Activated T-helper 1 cell treated with anti-CD3 and anti-CD28 coated beads, Interleukin-12 subunit alpha, Interleukin-12 subunit beta, Interleukin-2, Interleukin-4 antibody, amounts not matched to agents 30 ng/mL and 10 ng/mL and 1 ng/mL, durations not matched to agents 14 hours and 24 hours and 36 hours (primary cell): ENCODE data around the gene ITFG1. TPM values are rescaled to one million over a fixed set of nuclear protein-coding genes. Genes with fewer than 3 reads are reported as not detected.
A peak's percentile ranks its signal among the peaks of the same experiment; 100 is the strongest.
"Not testable (repeated sequence)": the region's sequence is repeated elsewhere in the genome, so short reads cannot be mapped to it uniquely, and the experiment has no call there.

Source experiments
- DNase-seq: peaks from one replicate; pipeline ENCODE4 v3.0.0; 2021; ENCODE audit warnings: low spot score
- H3K27ac Mint-ChIP-seq: one replicate; pipeline ENCODE4 v1.8.0; 2021; ENCODE audit warnings: mild to moderate bottlenecking, mixed read lengths
- H3K27me3 Mint-ChIP-seq: one replicate; pipeline ENCODE4 v1.8.0; 2022; ENCODE audit warnings: mild to moderate bottlenecking, moderate library complexity, mixed read lengths; ENCODE audit not compliant: insufficient read depth
- H3K36me3 Mint-ChIP-seq: one replicate; pipeline ENCODE4 v1.8.0; 2021; ENCODE audit warnings: low read depth, mixed read lengths
- H3K4me1 Mint-ChIP-seq: one replicate; pipeline ENCODE4 v1.8.0; 2021; ENCODE audit warnings: low read depth, mixed read lengths
- H3K4me3 Mint-ChIP-seq: one replicate; pipeline ENCODE4 v1.8.0; 2021; ENCODE audit warnings: mild to moderate bottlenecking, moderate library complexity, mixed read lengths
- H3K9me3 Mint-ChIP-seq: one replicate; pipeline ENCODE4 v1.8.0; 2021; ENCODE audit warnings: mixed read lengths
- intact Hi-C: fragments of 100-400 bp; cut with micrococcal nuclease; formaldehyde crosslinking; loops from one replicate; pipeline ENCODE4 v1.15.1; 2024
- total RNA-seq: library from RNA; stranded (reverse); gene quantifications from 2 replicates; pipeline ENCODE4 v1.2.3, GENCODE V29; 2022

Gene ITFG1
- total RNA-seq, 1 donor from 2014 or later: 25.4 TPM

- not testable (repeated sequence) for H3K4me3 Mint-ChIP-seq, H3K9me3 Mint-ChIP-seq, DNase-seq, H3K27me3 Mint-ChIP-seq, H3K27ac Mint-ChIP-seq
- intact Hi-C loops: loop anchor here (10.0 kb wide), 2 partner anchors 523 to 673 kb away; no protein-coding TSS in a partner anchor
- Mint-ChIP-seq H3K4me1 (peaks cover 20% of the 10 kb centered on the region), H3K36me3 (peaks cover 11% of the 10 kb centered on the region)
Measured at GRCh38 chr16:47468070-47468689, 7.3 kb upstream of the ITFG1 start.

DNA sequence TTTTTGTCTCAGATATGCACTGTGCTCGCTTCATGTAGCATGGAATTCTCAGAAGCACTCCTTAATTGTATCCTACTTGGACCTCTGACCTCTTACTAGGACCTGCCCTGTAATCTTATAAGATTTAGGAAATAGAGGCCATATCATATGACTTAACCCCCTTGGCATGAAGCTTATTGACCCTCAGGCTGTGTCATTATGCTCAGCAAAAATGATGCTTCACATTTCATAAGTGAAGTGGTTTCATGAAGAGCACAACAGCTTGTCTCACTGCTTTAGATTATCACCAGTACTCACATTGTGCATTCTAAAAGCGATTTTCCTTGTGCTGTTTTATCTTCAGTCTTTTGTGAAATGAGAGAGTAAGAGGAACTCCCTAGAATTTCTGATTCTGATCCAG lies 6.6 kb upstream of the ITFG1 start:
- Mint-ChIP-seq H3K9me3 (no peaks in the 10 kb centered on the region), H3K4me3 (no peak overlapping the region), H3K36me3 (peaks cover 11% of the 10 kb centered on the region), H3K27ac (no peak overlapping the region), H3K27me3 (no peaks in the 10 kb centered on the region), H3K4me1 (peaks cover 27% of the 10 kb centered on the region)
- DNase-seq: no peak
- intact Hi-C loops: loop anchor here (10.0 kb wide), 2 partner anchors 523 to 673 kb away; no protein-coding TSS in a partner anchor

DNA sequence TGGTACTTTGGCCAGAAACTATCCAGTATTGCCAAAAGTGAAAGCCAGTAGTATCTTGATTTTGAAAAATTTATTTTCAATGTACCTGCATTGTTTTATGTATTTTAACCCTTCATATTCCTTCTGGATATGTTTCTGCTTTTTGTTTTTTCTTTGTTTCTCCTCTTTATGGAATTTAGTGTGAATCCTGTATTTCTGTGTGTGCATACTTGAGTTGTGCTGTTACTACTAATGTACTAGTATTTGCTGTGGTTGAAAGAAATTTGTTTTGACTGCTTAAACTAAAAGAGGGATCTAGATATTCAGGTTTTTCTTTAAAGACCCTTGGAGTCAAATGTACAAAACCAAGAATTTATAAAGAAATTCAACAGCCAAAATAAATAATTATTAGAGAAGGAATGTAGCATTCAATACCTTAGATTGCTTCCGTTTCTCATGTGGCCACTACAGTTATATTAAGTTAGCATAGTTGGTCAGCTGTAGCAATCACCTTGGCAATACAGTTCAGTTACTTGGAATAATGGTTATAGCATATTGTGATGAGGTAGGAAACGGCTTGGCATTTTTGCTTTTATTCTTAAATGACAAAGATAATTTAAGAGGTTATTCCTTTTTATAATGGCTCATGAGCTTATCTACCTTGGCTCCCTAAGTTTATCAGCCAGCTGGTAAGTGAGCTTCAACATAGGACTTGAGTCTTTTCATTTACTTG lies 5.2 kb upstream of the ITFG1 start:
- H3K36me3 Mint-ChIP-seq: peaks cover 14% of the 10 kb centered on the region

GRCh38 chr16:47463771-47464624 lies 3.1 kb upstream of the ITFG1 start:
- intact Hi-C loops: loop anchor here (5.0 to 10.0 kb wide), 4 partner anchors 268 to 778 kb away; partner anchors contain the start of gene LONP2
- Mint-ChIP-seq H3K4me1 (peaks cover 52% of the 10 kb centered on the region), H3K36me3 (peaks cover 18% of the 10 kb centered on the region), H3K4me3 (no peak overlapping the region), H3K27ac (no peak overlapping the region), H3K9me3 (no peaks in the 10 kb centered on the region), H3K27me3 (no peaks in the 10 kb centered on the region)
- DNase-seq: no peak

More for the DNA sequence above, 5.2 kb upstream of the ITFG1 start:
- intact Hi-C loops: loop anchor here (10.0 kb wide), 2 partner anchors 521 to 671 kb away; no protein-coding TSS in a partner anchor
- Mint-ChIP-seq H3K27ac (no peak overlapping the region), H3K9me3 (no peaks in the 10 kb centered on the region), H3K4me3 (no peak overlapping the region), H3K27me3 (no peaks in the 10 kb centered on the region), H3K4me1 (peaks cover 36% of the 10 kb centered on the region)
- no peak for DNase-seq

GRCh38 chr16:47461598-47462266 lies 869 bp upstream of the ITFG1 start:
- intact Hi-C loops: loop anchor here (1.0 to 10.0 kb wide), 11 partner anchors 113 to 1150 kb away; partner anchors contain the start of genes DNAJA2, LONP2 and SHCBP1
- peak overlapping the region; percentile 90 for H3K4me3 Mint-ChIP-seq
- peak overlapping the region; percentile 90 for H3K27ac Mint-ChIP-seq
- H3K27me3 Mint-ChIP-seq: no peaks in the 10 kb centered on the region
- H3K36me3 Mint-ChIP-seq: peaks cover 26% of the 10 kb centered on the region
- no peaks in the 10 kb centered on the region for H3K9me3 Mint-ChIP-seq
- H3K4me1 Mint-ChIP-seq: peaks cover 53% of the 10 kb centered on the region
- DNase-seq: no peak

GRCh38 chr16:47460359-47460710 lies 528 bp downstream of the ITFG1 start:
- H3K27ac Mint-ChIP-seq: peak overlapping the region; percentile 97
- H3K36me3 Mint-ChIP-seq: peaks cover 30% of the 10 kb centered on the region
- H3K9me3 Mint-ChIP-seq: no peaks in the 10 kb centered on the region
- peaks cover 45% of the 10 kb centered on the region for H3K4me1 Mint-ChIP-seq
- intact Hi-C loops: loop anchor here (2.0 to 10.0 kb wide), 5 partner anchors 272 to 782 kb away; partner anchors contain the start of gene LONP2
- H3K27me3 Mint-ChIP-seq: no peaks in the 10 kb centered on the region
- peak overlapping the region; percentile 90 for H3K4me3 Mint-ChIP-seq
- no peak for DNase-seq

DNA sequence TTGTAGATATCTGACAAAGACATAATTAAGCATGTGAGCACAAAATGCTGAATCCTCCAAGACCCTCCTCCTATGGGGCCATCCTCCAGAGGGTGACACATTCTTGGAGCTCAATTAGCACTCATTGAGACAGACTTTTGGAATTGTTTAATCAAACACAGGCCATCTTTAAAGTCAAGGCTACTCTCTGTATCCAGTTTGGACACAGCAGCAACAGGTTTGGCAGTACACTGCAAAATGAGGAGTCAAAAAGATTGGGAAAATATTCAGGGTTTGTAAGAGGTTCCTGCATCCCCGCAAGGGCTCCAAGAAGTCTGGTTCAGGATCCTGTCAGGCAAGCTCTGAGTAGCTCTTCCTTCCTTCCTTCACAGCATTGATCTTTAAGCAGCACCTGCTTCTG lies 1.3 kb downstream of the ITFG1 start:
- no peaks in the 10 kb centered on the region for H3K9me3 Mint-ChIP-seq
- peak overlapping the region; percentile 97 for H3K27ac Mint-ChIP-seq
- intact Hi-C loops: loop anchor here (2.0 to 10.0 kb wide), 5 partner anchors 273 to 783 kb away; partner anchors contain the start of gene LONP2
- DNase-seq: no peak
- H3K36me3 Mint-ChIP-seq: peaks cover 33% of the 10 kb centered on the region
- H3K4me3 Mint-ChIP-seq: peak overlapping the region; percentile 90
- no peaks in the 10 kb centered on the region for H3K27me3 Mint-ChIP-seq
- peaks cover 47% of the 10 kb centered on the region for H3K4me1 Mint-ChIP-seq

DNA sequence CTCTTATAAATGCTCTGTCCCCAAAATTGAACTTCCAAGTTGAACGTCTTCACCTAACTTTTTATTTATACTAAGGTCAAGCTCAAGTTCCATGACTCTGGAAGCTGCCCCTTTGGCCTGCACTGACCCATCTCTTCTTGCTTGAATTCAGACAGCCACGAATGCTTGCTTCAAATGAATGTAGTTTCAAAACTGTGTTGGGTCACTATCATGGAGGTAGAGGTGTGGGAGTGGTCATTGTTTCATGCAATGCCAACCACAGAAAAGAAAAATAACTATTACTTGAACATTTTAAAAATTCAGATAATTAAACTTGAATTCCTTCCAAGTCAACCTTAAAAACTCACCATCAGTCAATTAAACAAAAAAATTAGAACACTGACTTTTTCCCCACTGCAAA lies 2.5 kb downstream of the ITFG1 start:
- intact Hi-C loops: no loop called here
- H3K27me3 Mint-ChIP-seq: no peaks in the 10 kb centered on the region
- H3K27ac Mint-ChIP-seq: no peak overlapping the region
- no peaks in the 10 kb centered on the region for H3K9me3 Mint-ChIP-seq
- no peak overlapping the region for H3K4me3 Mint-ChIP-seq
- H3K4me1 Mint-ChIP-seq: peaks cover 40% of the 10 kb centered on the region
- H3K36me3 Mint-ChIP-seq: peaks cover 31% of the 10 kb centered on the region
- no peak for DNase-seq

DNA sequence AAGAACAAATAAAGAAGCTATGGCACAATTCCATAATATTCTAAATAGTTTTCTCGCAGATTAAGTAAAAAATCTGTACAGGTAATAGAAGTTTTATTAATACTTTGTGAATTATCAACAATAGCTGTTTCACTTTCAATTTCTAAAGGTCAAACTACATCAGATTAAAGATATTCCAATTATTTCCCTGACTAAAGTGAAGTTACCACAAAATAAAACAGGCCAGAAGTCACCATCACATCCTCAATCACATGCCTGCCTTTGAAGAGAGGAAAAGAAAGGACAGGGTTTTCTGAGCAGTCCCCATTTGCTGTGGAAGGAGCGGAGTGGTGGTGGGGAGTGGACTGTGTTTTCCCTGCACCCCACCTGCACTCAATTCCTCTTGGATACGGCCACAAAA lies 11.1 kb downstream of the ITFG1 start:
- Mint-ChIP-seq H3K27ac (no peak overlapping the region), H3K4me3 (no peak overlapping the region), H3K36me3 (peaks cover 24% of the 10 kb centered on the region), H3K27me3 (no peaks in the 10 kb centered on the region), H3K9me3 (no peaks in the 10 kb centered on the region), H3K4me1 (no peaks in the 10 kb centered on the region)
- intact Hi-C loops: no loop called here
- no peak for DNase-seq

DNA sequence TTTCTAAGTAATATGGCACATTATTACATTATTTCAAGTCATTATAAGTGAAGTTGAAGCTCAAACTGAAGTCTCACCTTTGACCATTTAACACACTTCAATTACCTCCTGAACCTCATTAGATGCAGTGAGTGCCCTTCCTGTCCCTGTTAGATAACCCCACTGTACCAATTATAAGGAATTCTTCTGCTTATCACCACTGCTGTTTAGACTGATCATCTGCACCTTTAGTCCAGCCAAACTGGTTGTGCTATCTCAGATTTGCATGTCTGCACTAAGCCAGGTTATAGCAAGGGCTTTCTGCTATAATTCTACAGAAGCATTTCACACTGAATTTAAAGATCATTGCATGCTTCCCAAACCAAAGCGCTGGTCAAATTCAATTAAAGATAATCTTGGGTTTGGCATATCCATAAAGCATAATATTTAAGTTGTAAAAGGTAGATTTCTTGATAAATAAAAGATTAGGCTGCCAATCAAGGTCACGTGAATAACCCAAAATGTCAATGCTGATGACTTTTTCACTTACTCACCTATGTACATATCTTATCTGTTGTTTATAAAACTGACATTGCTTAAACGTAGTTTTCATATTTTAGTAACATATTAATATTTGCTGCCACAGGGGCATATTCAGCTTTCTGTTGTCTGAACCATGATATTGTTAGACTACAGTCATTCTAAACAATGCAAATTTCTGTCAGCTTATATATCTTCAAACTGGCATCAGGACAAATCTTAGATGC lies 11.9 kb downstream of the ITFG1 start:
- H3K4me3 Mint-ChIP-seq: no peak overlapping the region
- no peak overlapping the region for H3K27ac Mint-ChIP-seq
- no peaks in the 10 kb centered on the region for H3K4me1 Mint-ChIP-seq
- intact Hi-C loops: no loop called here
- DNase-seq: no peak
- H3K36me3 Mint-ChIP-seq: peaks cover 26% of the 10 kb centered on the region
- no peaks in the 10 kb centered on the region for H3K9me3 Mint-ChIP-seq
- no peaks in the 10 kb centered on the region for H3K27me3 Mint-ChIP-seq

DNA sequence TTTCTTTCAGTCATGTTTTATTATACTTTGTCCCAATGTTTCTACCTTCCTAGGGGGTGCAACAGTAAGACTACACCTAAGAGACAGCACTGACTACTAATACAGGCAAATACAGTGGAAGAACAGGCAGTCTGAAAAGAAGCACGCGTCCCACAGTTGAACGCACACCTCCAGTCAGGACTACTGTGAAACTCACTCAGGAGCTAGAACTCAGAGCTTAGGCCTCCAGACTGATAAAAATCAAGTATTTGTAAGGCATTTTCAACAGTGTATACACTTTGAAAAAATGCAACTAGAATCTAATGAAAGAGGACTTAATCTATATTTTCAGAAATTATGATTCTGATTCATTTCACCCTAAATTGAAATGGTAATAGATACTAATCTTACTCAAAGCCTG lies 14.4 kb downstream of the ITFG1 start:
- Mint-ChIP-seq H3K4me3 (no peak overlapping the region), H3K4me1 (no peaks in the 10 kb centered on the region), H3K27me3 (no peaks in the 10 kb centered on the region), H3K9me3 (peaks cover 11% of the 10 kb centered on the region), H3K27ac (no peak overlapping the region), H3K36me3 (peaks cover 22% of the 10 kb centered on the region)
- intact Hi-C loops: no loop called here
- DNase-seq: no peak

DNA sequence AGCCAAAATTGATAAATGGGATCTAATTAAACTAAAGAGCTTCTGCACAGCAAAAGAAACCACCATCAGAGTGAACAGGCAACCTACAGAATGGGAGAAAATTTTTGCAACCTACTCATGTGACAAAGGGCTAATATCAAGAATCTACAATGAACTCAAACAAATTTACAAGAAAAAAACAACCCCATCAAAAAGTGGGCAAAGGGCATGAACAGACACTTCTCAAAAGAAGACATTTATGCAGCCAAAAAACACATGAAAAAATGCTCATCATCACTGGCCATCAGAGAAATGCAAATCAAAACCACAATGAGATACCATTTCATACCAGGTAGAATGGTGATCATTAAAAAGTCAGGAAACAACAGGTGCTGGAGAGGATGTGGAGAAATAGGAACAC lies 18.0 kb downstream of the ITFG1 start:
- H3K4me1 Mint-ChIP-seq, H3K4me3 Mint-ChIP-seq, H3K27me3 Mint-ChIP-seq, DNase-seq, H3K27ac Mint-ChIP-seq, intact Hi-C loops: not testable (repeated sequence)
- peaks cover 30% of the 10 kb centered on the region for H3K36me3 Mint-ChIP-seq
- peaks cover 11% of the 10 kb centered on the region for H3K9me3 Mint-ChIP-seq
